Brain microvascular endothelial cell (primary cell): ENCODE measurements around the gene PPARD.

Source experiments
- DNase-seq: peaks from one replicate; pipeline ENCODE4 v3.0.0-alpha.2; 2020
- H3K27ac ChIP-seq: fragments of 250-450 bp; sonication (Bioruptor Pico); 2 replicates; pipeline ENCODE4 v1.5.1; 2020; ENCODE audit warnings: mild to moderate bottlenecking, moderate library complexity
- H3K27me3 ChIP-seq: fragments of 250-450 bp; sonication (Bioruptor Pico); replicated peaks from 2 replicates; pipeline ENCODE4 v1.5.1; 2020; ENCODE audit warnings: mild to moderate bottlenecking
- H3K36me3 ChIP-seq: fragments of 250-450 bp; sonication (Bioruptor Pico); replicated peaks from 2 replicates; pipeline ENCODE4 v1.5.1; 2020; ENCODE audit warnings: mild to moderate bottlenecking
- H3K4me3 ChIP-seq: 2 replicates; pipeline ENCODE4 v1.5.1; 2011; ENCODE audit warnings: low read depth, mild to moderate bottlenecking, control low read depth, low read length, moderate library complexity
- CTCF ChIP-seq: IDR thresholded peaks from 2 replicates; pipeline ENCODE4 v1.5.1; 2011; ENCODE audit warnings: low read depth, mild to moderate bottlenecking, moderate library complexity, low read length, control low read depth, inconsistent platforms; ENCODE audit errors: missing control alignments
- in situ Hi-C: cut with HindIII; loops from 2 replicates; pipeline ENCODE4 v1.10.0; 2017; ENCODE audit warnings: low sequenced_read_pairs, low pct_ligation_motif_present

Gene PPARD

GRCh38 chr6:35343835-35344550, 1.6 kb downstream of the PPARD start:
- peaks cover 20% of the 10 kb centered on the region for H3K36me3 ChIP-seq
- in situ Hi-C loops = no loop called here

GRCh38 chr6:35351422-35351821, 9.1 kb downstream of the PPARD start:
- no peak overlapping the region for H3K27ac ChIP-seq
- H3K4me3 ChIP-seq = no peak overlapping the region
- in situ Hi-C loops = no loop called here
- H3K27me3 ChIP-seq = no peaks in the 10 kb centered on the region
- peaks cover 51% of the 10 kb centered on the region for H3K36me3 ChIP-seq
- TF ChIP-seq CTCF = no peak
- DNase-seq = no peak

More at GRCh38 chr6:35343835-35344550, 1.6 kb downstream of the PPARD start:
- Histone ChIP-seq H3K27me3 (no peaks in the 10 kb centered on the region), H3K27ac (peak overlapping the region; percentile 81), H3K4me3 (peak overlapping the region; percentile 80)
- no peak for TF ChIP-seq CTCF
- no peak for DNase-seq

GRCh38 chr6:35352735-35353134, 10.4 kb downstream of the PPARD start:
- Histone ChIP-seq H3K36me3 (peaks cover 50% of the 10 kb centered on the region), H3K27ac (no peak overlapping the region), H3K4me3 (no peak overlapping the region), H3K27me3 (no peaks in the 10 kb centered on the region)
- DNase-seq = no peak
- no peak for TF ChIP-seq CTCF
- in situ Hi-C loops = no loop called here

GRCh38 chr6:35354361-35355135, 12.2 kb downstream of the PPARD start:
- peak; percentile 40 for DNase-seq
- peak overlapping the region; percentile 7 for H3K27ac ChIP-seq
- TF ChIP-seq CTCF = no peak
- no peaks in the 10 kb centered on the region for H3K27me3 ChIP-seq
- H3K36me3 ChIP-seq = peaks cover 38% of the 10 kb centered on the region
- in situ Hi-C loops = no loop called here
- no peak overlapping the region for H3K4me3 ChIP-seq

- Histone ChIP-seq H3K27ac (no peak overlapping the region), H3K4me3 (no peak overlapping the region), H3K36me3 (peaks cover 30% of the 10 kb centered on the region), H3K27me3 (no peaks in the 10 kb centered on the region)
- no peak for TF ChIP-seq CTCF
- in situ Hi-C loops = no loop called here
- DNase-seq = no peak
These were observed 14.0 kb downstream of the PPARD start for GRCh38 chr6:35356391-35356790.
